ENCODE results near the gene REPIN1.

The REPIN1 gene

GRCh38 chr7:150408393-150409299 is 40.0 kb downstream of the REPIN1 start:
- DNase-seq, result no peak

- DNase-seq, result no peak
Measured at GRCh38 chr7:150409300-150410030, 40.8 kb downstream of the REPIN1 start.

- DNase-seq, result no peak
Measured at GRCh38 chr7:150410131-150410530, 41.5 kb downstream of the REPIN1 start.

GRCh38 chr7:150410680-150411346 is 42.2 kb downstream of the REPIN1 start:
- DNase-seq, result no peak

- DNase-seq, result no peak
Measured at GRCh38 chr7:150411606-150412005, 43.0 kb downstream of the REPIN1 start.

GRCh38 chr7:150412016-150412415 is 43.4 kb downstream of the REPIN1 start:
- no peak for DNase-seq

GRCh38 chr7:150412518-150413488 is 44.2 kb downstream of the REPIN1 start:
- no peak for DNase-seq

- DNase-seq, result no peak
Measured at GRCh38 chr7:150413640-150414081, 45.0 kb downstream of the REPIN1 start.

GRCh38 chr7:150415161-150416153 is 46.8 kb downstream of the REPIN1 start:
- DNase-seq, result no peak

- DNase-seq, result no peak
Measured at GRCh38 chr7:150417239-150417638, 48.6 kb downstream of the REPIN1 start.

- no peak for DNase-seq
Measured at GRCh38 chr7:150417863-150418262, 49.2 kb downstream of the REPIN1 start.

- no peak for DNase-seq
Measured at GRCh38 chr7:150420242-150420641, 51.6 kb downstream of the REPIN1 start.

- peak; percentile 87 for DNase-seq
Measured at GRCh38 chr7:150420987-150421674, 52.5 kb downstream of the REPIN1 start.

GRCh38 chr7:150421831-150422230 is 53.2 kb downstream of the REPIN1 start:
- DNase-seq, result no peak

Measured in NCI-H2081 (cell line).